ENCODE data around the gene BCAS4.
"Not testable (repeated sequence)": the region's sequence is repeated elsewhere in the genome, so short reads cannot be mapped to it uniquely, and the experiment has no call there.

The BCAS4 gene

GRCh38 chr20:50799890-50800550, 5.2 kb downstream of the BCAS4 start:
- no peak for DNase-seq

GRCh38 chr20:50800986-50801746, 6.3 kb downstream of the BCAS4 start:
- DNase-seq, result not testable (repeated sequence)

- no peak for DNase-seq
Observed at GRCh38 chr20:50801747-50802125, 6.9 kb downstream of the BCAS4 start.

- DNase-seq, result no peak
Observed at GRCh38 chr20:50802289-50802688, 7.4 kb downstream of the BCAS4 start.

- DNase-seq, result no peak
Observed at GRCh38 chr20:50804437-50805348, 9.8 kb downstream of the BCAS4 start.

- no peak for DNase-seq
Observed at GRCh38 chr20:50805349-50805684, 10.5 kb downstream of the BCAS4 start.

GRCh38 chr20:50806126-50806768, 11.4 kb downstream of the BCAS4 start:
- no peak for DNase-seq

GRCh38 chr20:50810063-50810462, 15.2 kb downstream of the BCAS4 start:
- DNase-seq, result no peak

- DNase-seq, result no peak
Observed at GRCh38 chr20:50810842-50811241, 16.0 kb downstream of the BCAS4 start.

- no peak for DNase-seq
Observed at GRCh38 chr20:50813101-50813643, 18.3 kb downstream of the BCAS4 start.

- no peak for DNase-seq
Observed at GRCh38 chr20:50813801-50814200, 18.9 kb downstream of the BCAS4 start.

GRCh38 chr20:50814438-50815161, 19.7 kb downstream of the BCAS4 start:
- DNase-seq, result no peak

- DNase-seq, result no peak
Observed at GRCh38 chr20:50815162-50815989, 20.5 kb downstream of the BCAS4 start.

- no peak for DNase-seq
Observed at GRCh38 chr20:50817776-50818172, 22.9 kb downstream of the BCAS4 start.

GRCh38 chr20:50819349-50819748, 24.5 kb downstream of the BCAS4 start:
- DNase-seq, result no peak

GRCh38 chr20:50820515-50821256, 25.8 kb downstream of the BCAS4 start:
- no peak for DNase-seq

GRCh38 chr20:50821257-50821921, 26.5 kb downstream of the BCAS4 start:
- DNase-seq, result no peak

- DNase-seq, result no peak
Observed at GRCh38 chr20:50821994-50822393, 27.1 kb downstream of the BCAS4 start.

GRCh38 chr20:50823319-50823718, 28.5 kb downstream of the BCAS4 start:
- DNase-seq, result no peak

- no peak for DNase-seq
Observed at GRCh38 chr20:50824137-50824536, 29.3 kb downstream of the BCAS4 start.

All from activated CD4-positive, alpha-beta T cell treated with anti-CD3 and anti-CD28 coated beads, Interleukin-2, amount 50 U/mL, for 1 hour (primary cell).